Gastrocnemius medialis (tissue), 4 donors: Measurements from ENCODE around the gene POGLUT3.

Source experiments
- POLR2A ChIP-seq, 2 donors: fragments of 450-650 bp; IDR thresholded peaks; one replicate each; pipeline ENCODE4 v1.6.1; 2017; ENCODE audit warnings: antibody characterized with exemption in 2 of 2, mild to moderate bottlenecking in 2 of 2, moderate library complexity in 2 of 2
- TF ChIP-seq, protein P1 (sequence below), 5 experiments: fragments of 450-650 bp in 3 of 5; fragments of 200-600 bp in 2 of 5; sonication (generic) in 2 of 5; IDR thresholded peaks in 4 of 5; conservative IDR thresholded peaks in 1 of 5; 1 replicate in 4 of 5; 2 replicates in 1 of 5; pipeline ENCODE4 v1.5.1; 2016 to 2019; ENCODE audit warnings: antibody characterized with exemption in 5 of 5, mild to moderate bottlenecking in 3 of 5, moderate library complexity in 3 of 5

DNA sequence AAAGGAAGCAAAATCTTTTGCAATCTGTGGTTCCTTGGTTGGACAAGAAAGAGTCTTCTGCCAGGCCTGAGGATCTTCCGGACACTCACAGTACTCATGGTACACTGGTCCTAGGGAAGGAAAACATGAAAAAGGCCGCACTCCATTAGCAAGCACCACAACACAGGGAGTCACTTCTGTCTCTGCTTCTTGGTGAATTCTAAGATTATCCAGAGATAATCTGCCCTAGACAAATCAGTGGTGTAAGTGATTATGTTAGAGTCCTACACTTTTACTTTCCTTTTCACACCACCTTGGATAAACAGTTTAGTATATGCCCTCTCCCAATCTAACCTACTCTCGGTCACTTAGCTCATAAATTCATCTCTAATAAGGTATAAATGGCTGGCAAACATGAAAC lies 11.9 kb downstream of the POGLUT3 start:
- TF ChIP-seq, protein P1, sequence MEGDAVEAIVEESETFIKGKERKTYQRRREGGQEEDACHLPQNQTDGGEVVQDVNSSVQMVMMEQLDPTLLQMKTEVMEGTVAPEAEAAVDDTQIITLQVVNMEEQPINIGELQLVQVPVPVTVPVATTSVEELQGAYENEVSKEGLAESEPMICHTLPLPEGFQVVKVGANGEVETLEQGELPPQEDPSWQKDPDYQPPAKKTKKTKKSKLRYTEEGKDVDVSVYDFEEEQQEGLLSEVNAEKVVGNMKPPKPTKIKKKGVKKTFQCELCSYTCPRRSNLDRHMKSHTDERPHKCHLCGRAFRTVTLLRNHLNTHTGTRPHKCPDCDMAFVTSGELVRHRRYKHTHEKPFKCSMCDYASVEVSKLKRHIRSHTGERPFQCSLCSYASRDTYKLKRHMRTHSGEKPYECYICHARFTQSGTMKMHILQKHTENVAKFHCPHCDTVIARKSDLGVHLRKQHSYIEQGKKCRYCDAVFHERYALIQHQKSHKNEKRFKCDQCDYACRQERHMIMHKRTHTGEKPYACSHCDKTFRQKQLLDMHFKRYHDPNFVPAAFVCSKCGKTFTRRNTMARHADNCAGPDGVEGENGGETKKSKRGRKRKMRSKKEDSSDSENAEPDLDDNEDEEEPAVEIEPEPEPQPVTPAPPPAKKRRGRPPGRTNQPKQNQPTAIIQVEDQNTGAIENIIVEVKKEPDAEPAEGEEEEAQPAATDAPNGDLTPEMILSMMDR (IDR thresholded peaks at IDR 0.05 in 4 of 5, conservative IDR thresholded peaks at IDR 0.05 in 1 of 5) = no peak
- no peak for TF ChIP-seq POLR2A (IDR thresholded peaks at IDR 0.05)
